Psoas muscle (tissue), 8 donors: ENCODE data around the gene HOXB8. TPM values are rescaled to one million over a fixed set of nuclear protein-coding genes. Genes with fewer than 3 reads are reported as not detected.

Experiments
- ATAC-seq, 4 donors: fragments of 200-7000 bp; cut with Tn5 transposase; one replicate each; pipeline ENCODE4 v1.9.1; 2020; ENCODE audit warnings: moderate library complexity in 3 of 4, mild to moderate bottlenecking in 2 of 4
- DNase-seq, 2 donors: peaks; one replicate each; pipeline ENCODE4 v3.0.0-alpha.2; 2020
- H3K27ac ChIP-seq: fragments of 200-600 bp; one replicate; pipeline ENCODE4 v1.8.0; 2022
- H3K27me3 ChIP-seq, 3 donors: fragments of 200-600 bp in 1 of 3; one replicate each; pipeline versions ENCODE4 v1.6.1 to v1.8.0; 2013 to 2022; ENCODE audit warnings: low read length in 2 of 3, mild to moderate bottlenecking in 2 of 3, moderate library complexity in 1 of 3; ENCODE audit not compliant: insufficient read depth in 3 of 3
- H3K36me3 ChIP-seq, 2 donors: fragments of 200-600 bp in 1 of 2; one replicate each; pipeline versions ENCODE4 v1.6.1 to v1.8.0; 2013 to 2022; ENCODE audit warnings: low read depth in 1 of 2, mild to moderate bottlenecking in 1 of 2, moderate library complexity in 1 of 2; ENCODE audit not compliant: insufficient read depth in 1 of 2
- H3K4me1 ChIP-seq: fragments of 200-600 bp; one replicate; pipeline ENCODE4 v1.8.0; 2022
- H3K4me3 ChIP-seq: fragments of 200-600 bp; one replicate; pipeline ENCODE4 v1.8.0; 2022; ENCODE audit warnings: mild to moderate bottlenecking
- H3K9me3 ChIP-seq: fragments of 200-600 bp; one replicate; pipeline ENCODE4 v1.8.0; 2022
- CTCF ChIP-seq: fragments of 200-600 bp; IDR thresholded peaks from one replicate; pipeline ENCODE4 v1.8.0; 2022; ENCODE audit warnings: antibody characterized with exemption
- WGBS, 3 donors: extraction: QIAGEN DNeasy Blood & Tissue Kit; methylation state at CpG; one replicate each; pipeline versions ENCODE4 v1.1.6 to v1.1.7; 2013; 5-methylcytosine and 5-hydroxymethylcytosine counted together
- intact Hi-C, 2 donors: fragments of 100-400 bp; cut with DNase I; formaldehyde crosslinking; loops; one replicate each; pipeline versions ENCODE4 v1.11.0 to v1.14.2; 2022
- polyA plus RNA-seq, 3 donors: library from polyadenylated mRNA; stranded (reverse); fragments of 200-250 nt; gene quantifications; one replicate each; pipeline ENCODE4 v1.2.3, GENCODE V29; 2013
- total RNA-seq, 4 donors: library from RNA; stranded (reverse); fragmentation: NEBNext Ultra II Directional in 2 of 4; extraction: Animal tissue kit (Norgen Biotek cat#: 25700) in 2 of 4; gene quantifications; one replicate each; pipeline versions ENCODE4 v1.2.1 to v1.2.4, GENCODE V29; 2021 to 2023
- donor health status: healthy with polysubstance abuse.
- donor health status: DM: no; HTN: no; CAD: no; lungs with moderate emphysema.
- donor health status: Bipolar disorder and iron deficiency.
- donor health status: healthy.
- donor health status: DM: yes; HTN: yes; CAD: no.
- donor health status: DM: no; HTN: no; CAD: no.
- donor health status: DM: no; HTN: no; CAD: no.
- donor health status: DM: yes; HTN: yes; CAD: no.

Gene HOXB8
- total and polyA plus RNA-seq, 7 donors = 0.05 to 0.10 (median 0.08) TPM; not detected in 4

GRCh38 chr17:48599354-48599753, 15.7 kb downstream of the HOXB8 start:
- ATAC-seq (no peak), DNase-seq (no peak)
- Histone ChIP-seq H3K27me3 (peaks cover 0 to 93% (median 47%) of the 10 kb centered on the region in 3 donors), H3K36me3 (no peaks in the 10 kb centered on the region), H3K9me3 (no peaks in the 10 kb centered on the region), H3K4me1 (peaks cover 10% of the 10 kb centered on the region), H3K27ac (no peak overlapping the region), H3K4me3 (no peak overlapping the region)
- 77 to 81% (median 77%) methylated on average over 5 of the region's 5 CpGs for WGBS, 3 donors
- TF ChIP-seq CTCF = no peak
- intact Hi-C loops = loop anchor here in 1 of 2 donors (10.0 kb wide), 1 partner anchor 575 kb away; no protein-coding TSS in a partner anchor

- Histone ChIP-seq H3K27me3 (peaks cover 0 to 93% (median 45%) of the 10 kb centered on the region in 3 donors), H3K27ac (no peak overlapping the region), H3K4me1 (peaks cover 10% of the 10 kb centered on the region), H3K36me3 (no peaks in the 10 kb centered on the region), H3K4me3 (peak overlapping the region; percentile 73), H3K9me3 (no peaks in the 10 kb centered on the region)
- DNase-seq (no peak), ATAC-seq (no peak)
- WGBS, 3 donors = 28 to 40% (median 32%) methylated on average over 7 of the region's 7 CpGs
- TF ChIP-seq CTCF = no peak
- intact Hi-C loops = loop anchor here in 1 of 2 donors (10.0 kb wide), 1 partner anchor 574 kb away; no protein-coding TSS in a partner anchor
Measured at GRCh38 chr17:48598736-48599135, 16.4 kb downstream of the HOXB8 start.

- peaks cover 10% of the 10 kb centered on the region for H3K4me1 ChIP-seq
- no peaks in the 10 kb centered on the region for H3K9me3 ChIP-seq
- DNase-seq (peak; percentile 76 to 78), ATAC-seq (peak; percentile 46 to 60 (median 52))
- H3K4me3 ChIP-seq = peak overlapping the region; percentile 73
- peak overlapping the region; percentile 68 for H3K27ac ChIP-seq
- WGBS, 3 donors = 1 to 4% (median 2%) methylated on average over 55 to 68 of the region's 68 CpGs
- intact Hi-C loops = loop anchor here in 1 of 2 donors (10.0 kb wide), 1 partner anchor 573 kb away; no protein-coding TSS in a partner anchor
- no peak for TF ChIP-seq CTCF
- no peaks in the 10 kb centered on the region for H3K36me3 ChIP-seq
- H3K27me3 ChIP-seq = peaks cover 0 to 91% (median 47%) of the 10 kb centered on the region in 3 donors
Measured at GRCh38 chr17:48597778-48598631, 17.1 kb downstream of the HOXB8 start.

GRCh38 chr17:48597528-48597777, 17.6 kb downstream of the HOXB8 start:
- WGBS, 3 donors = 3 to 4% (median 4%) methylated on average over 10 to 16 of the region's 16 CpGs
- Histone ChIP-seq H3K4me1 (peaks cover 10% of the 10 kb centered on the region), H3K27me3 (peaks cover 0 to 90% (median 47%) of the 10 kb centered on the region in 3 donors), H3K9me3 (no peaks in the 10 kb centered on the region), H3K4me3 (peak overlapping the region; percentile 73), H3K27ac (peak overlapping the region; percentile 68), H3K36me3 (no peaks in the 10 kb centered on the region)
- DNase-seq (no peak), ATAC-seq (no peak)
- no peak for TF ChIP-seq CTCF
- intact Hi-C loops = loop anchor here in 1 of 2 donors (10.0 kb wide), 1 partner anchor 573 kb away; no protein-coding TSS in a partner anchor
